Endothelial cell of umbilical vein (primary cell): ENCODE measurements around the gene SORT1. TPM values are rescaled to one million over a fixed set of nuclear protein-coding genes. Genes with fewer than 3 reads are reported as not detected.

ENCODE experiments used
- BruUV-seq: library from RNA; stranded (reverse); fragments of 400-500 nt; replicated peaks from 2 replicates; lab custom pipeline; 2021; lab: Mats Ljungman, UMichigan
- CTCF ChIA-PET: fragments of 300-600, 350-600 bp; sonication (Branson Sonifier 250); formaldehyde crosslinking; loops from one replicate; lab custom pipeline; 2021; ENCODE audit warnings: antibody characterized with exemption, inconsistent platforms; lab: Charles Lee
- POLR2A ChIA-PET: fragments of 300-600, 350-600 bp; sonication (Branson Sonifier 250); formaldehyde crosslinking; loops from one replicate; lab custom pipeline; 2021; ENCODE audit warnings: antibody characterized with exemption, inconsistent platforms; lab: Charles Lee
- DNase-seq: peaks from one replicate; pipeline ENCODE4 v3.0.0-alpha.2; 2011; ENCODE audit warnings: low read depth, low spot score
- FAIRE-seq: peaks from 2 replicates; lab custom pipeline; 2011; peaks lifted over from hg19 to GRCh38; lab: Jason Lieb, UNC
- H2AFZ ChIP-seq: 2 replicates; pipeline ENCODE4 v1.6.0; 2012; ENCODE audit warnings: low read depth, low read length, control low read depth, inconsistent platforms
- H3K27ac ChIP-seq: 2 replicates; pipeline ENCODE4 v1.5.1; 2011; ENCODE audit warnings: low read depth, mild to moderate bottlenecking, control low read depth, low read length, moderate library complexity; ENCODE audit not compliant: insufficient read depth
- H3K27me3 ChIP-seq, 2 experiments: 2 replicates each; pipeline versions ENCODE4 v1.6.0 to v1.6.1; 2011; ENCODE audit warnings: low read length in 2 of 2, mixed read lengths in 1 of 2; ENCODE audit not compliant: control insufficient read depth in 2 of 2, insufficient read depth in 2 of 2
- H3K36me3 ChIP-seq, 2 experiments: 2 replicates in 1 of 2; 3 replicates in 1 of 2; pipeline ENCODE4 v1.5.1; 2011; ENCODE audit warnings: low read length in 2 of 2, mild to moderate bottlenecking in 1 of 2, moderate library complexity in 1 of 2; ENCODE audit not compliant: control insufficient read depth in 2 of 2, insufficient read depth in 2 of 2; ENCODE audit errors: extremely low read depth in 1 of 2
- H3K4me1 ChIP-seq: 3 replicates; pipeline ENCODE4 v1.5.1; 2011; ENCODE audit warnings: mild to moderate bottlenecking, low read length; ENCODE audit not compliant: control insufficient read depth, insufficient read depth; ENCODE audit errors: extremely low read depth
- H3K4me2 ChIP-seq: 2 replicates; pipeline ENCODE4 v1.6.1; 2011; ENCODE audit warnings: low read length, control low read depth, mixed read lengths; ENCODE audit not compliant: insufficient read depth
- H3K4me3 ChIP-seq, 3 experiments: fragments of 200-600 bp in 1 of 3; sonication (generic), shearing (Covaris generic) in 1 of 3; replicated peaks in 1 of 3; 2 replicates each; pipeline ENCODE4 v1.5.1; 2011 to 2016; ENCODE audit warnings: control low read depth in 3 of 3, low read length in 3 of 3, mild to moderate bottlenecking in 2 of 3, inconsistent platforms in 1 of 3, low read depth in 1 of 3, moderate library complexity in 1 of 3; ENCODE audit not compliant: insufficient read depth in 1 of 3
- H3K79me2 ChIP-seq: 2 replicates; pipeline ENCODE4 v1.6.0; 2012; ENCODE audit warnings: low read length, inconsistent platforms; ENCODE audit not compliant: control insufficient read depth, insufficient read depth
- H3K9ac ChIP-seq: replicated peaks from 2 replicates; pipeline ENCODE3; 2011; ENCODE audit warnings: low read length, control low read depth; ENCODE audit not compliant: insufficient read depth; ENCODE audit errors: extremely low read depth
- H3K9me1 ChIP-seq: replicated peaks from 3 replicates; pipeline ENCODE4 v1.6.0; 2011; ENCODE audit warnings: mild to moderate bottlenecking, low read length; ENCODE audit not compliant: control insufficient read depth, insufficient read depth; ENCODE audit errors: extremely low read depth
- H3K9me3 ChIP-seq: replicated peaks from 2 replicates; pipeline ENCODE4 v1.5.1; 2012; ENCODE audit warnings: low read length, inconsistent platforms; ENCODE audit not compliant: control insufficient read depth, insufficient read depth
- H4K20me1 ChIP-seq: replicated peaks from 2 replicates; pipeline ENCODE3; 2011; ENCODE audit warnings: mild to moderate bottlenecking, low read length; ENCODE audit not compliant: control insufficient read depth, insufficient read depth; ENCODE audit errors: extremely low read depth
- CTCF ChIP-seq, 2 donors: IDR thresholded peaks; 1 replicate in 1 of 2; 2 replicates in 1 of 2; pipeline ENCODE4 v1.5.1; 2011; ENCODE audit warnings: low read length in 2 of 2, mild to moderate bottlenecking in 2 of 2, moderate library complexity in 2 of 2, control low read depth in 1 of 2, inconsistent platforms in 1 of 2, low read depth in 1 of 2; ENCODE audit not compliant: insufficient read depth in 1 of 2; ENCODE audit errors: extremely low read depth in 1 of 2
- EZH2 ChIP-seq: IDR thresholded peaks from 2 replicates; pipeline ENCODE4 v1.6.1; 2012; ENCODE audit warnings: borderline replicate concordance, low read depth, mild to moderate bottlenecking, moderate library complexity, low read length, inconsistent platforms; ENCODE audit not compliant: severe bottlenecking
- FOS ChIP-seq: IDR thresholded peaks from 2 replicates; pipeline ENCODE4 v1.6.1; 2011; ENCODE audit warnings: mild to moderate bottlenecking, low read length, moderate library complexity, borderline replicate concordance; ENCODE audit not compliant: insufficient read depth
- GATA2 ChIP-seq: IDR thresholded peaks from 2 replicates; pipeline ENCODE4 v1.7.0; 2011; ENCODE audit warnings: low read depth, mild to moderate bottlenecking, moderate library complexity, mixed read lengths, low read length; ENCODE audit not compliant: insufficient read length, insufficient read depth
- JUN ChIP-seq: IDR thresholded peaks from 2 replicates; pipeline ENCODE4 v1.6.1; 2011; ENCODE audit warnings: borderline replicate concordance, low read depth; ENCODE audit not compliant: insufficient read length, insufficient read depth
- MAX ChIP-seq: IDR thresholded peaks from 2 replicates; pipeline ENCODE4 v1.6.1; 2011; ENCODE audit not compliant: insufficient read depth, insufficient read length
- MYC ChIP-seq: IDR thresholded peaks from one replicate; pipeline ENCODE4 v1.6.1; 2011; ENCODE audit warnings: mild to moderate bottlenecking, low read depth, low read length
- POLR2A ChIP-seq: IDR thresholded peaks from 2 replicates; pipeline ENCODE4 v1.6.1; 2012; ENCODE audit warnings: low read depth, mild to moderate bottlenecking, control low read depth, low read length
- POLR2AphosphoS5 ChIP-seq: IDR thresholded peaks from 2 replicates; pipeline ENCODE4 v1.6.1; 2012; ENCODE audit warnings: low read depth, mild to moderate bottlenecking, control low read depth, low read length, moderate library complexity; ENCODE audit not compliant: insufficient read depth
- dilution Hi-C: fragments of 300-500 bp; cut with MboI; formaldehyde crosslinking; loops from one replicate; pipeline ENCODE4 v1.15.0; 2019; ENCODE audit warnings: low sequenced_read_pairs; ENCODE audit not compliant: extremely low pct_ligation_motif_present
- intact Hi-C: fragments of 100-400 bp; cut with micrococcal nuclease; formaldehyde crosslinking; loops from one replicate; pipeline ENCODE4 v1.10.0; 2022
- polyA plus RNA-seq, 4 experiments: library from polyadenylated mRNA; depleted of rRNA in 3 of 4; stranded (reverse) in 3 of 4; unstranded in 1 of 4; fragments of >200 nt; gene quantifications; 2 replicates each; pipeline versions ENCODE4 v1.2.1 to v1.2.3, GENCODE V29; 2011 to 2012; ENCODE audit warnings: missing spikeins in 1 of 4
- total RNA-seq: library from RNA; stranded (reverse); gene quantifications from 2 replicates; pipeline ENCODE4 v1.2.3, GENCODE V29; 2021

Gene SORT1
- total and polyA plus RNA-seq, 2 donors (not counting 3 experiments of a cell fraction or from before 2014, with no cell fraction given) = 6.8 to 17.8 TPM

- POLR2A ChIA-PET = interaction anchor here (0.8 kb wide), 1 partner anchor 115 kb away, joined by 3 read pairs; the partner anchor contains the start of gene SORT1
- H3K79me2 ChIP-seq = peaks cover 16% of the 10 kb centered on the region
- dilution Hi-C loops = no loop called here
These were observed 114.6 kb downstream of the SORT1 start, which contains the start of gene PSRC1 for GRCh38 chr1:109282952-109283747. Gene PSRC1, minus strand, starts transcription at chr1:109283145.

More at GRCh38 chr1:109282952-109283747, 114.6 kb downstream of the SORT1 start, which contains the start of gene PSRC1:
- Histone ChIP-seq H3K4me1 (peaks cover 22% of the 10 kb centered on the region), H3K36me3 (no peaks in the 10 kb centered on the region), H3K9ac (peak within 1 kb of the TSS; percentile 46), H3K27ac (peak within 1 kb of the TSS; percentile 22), H4K20me1 (no peaks in the 10 kb centered on the region), H2AFZ (peak within 1 kb of the TSS; percentile 100), H3K27me3 (no peaks in the 10 kb centered on the region), H3K9me1 (no peaks in the 10 kb centered on the region), H3K4me3 (peak within 1 kb of the TSS; percentile 61 to 81 (median 71)), H3K9me3 (no peaks in the 10 kb centered on the region), H3K4me2 (peak within 1 kb of the TSS; percentile 99)
- FAIRE-seq (peak; percentile 90), DNase-seq (peak; percentile 96)
- TF ChIP-seq CTCF (IDR thresholded peaks at IDR 0.05; ENCODE audit: extremely low read depth in 1 of 2, insufficient read depth in 1 of 2, low read depth in 1 of 2, low read length in 2 of 2) = peak; percentile 20 to 63
- no peak for TF ChIP-seq JUN
- TF ChIP-seq MAX = no peak
- no peak for TF ChIP-seq POLR2A
- TF ChIP-seq POLR2AphosphoS5 = peak; percentile 47
- TF ChIP-seq EZH2 = no peak
- no peak for TF ChIP-seq GATA2
- TF ChIP-seq MYC = peak; percentile 30
- no peak for TF ChIP-seq FOS
- BruUV-seq = TSS peak; percentile 14
- CTCF ChIA-PET = interaction anchor here (0.6 to 3.7 kb wide), 10 partner anchors 9 to 250 kb away, joined by 3 to 57 read pairs (median 3); partner anchors contain the start of gene SORT1
- intact Hi-C loops = loop anchor here (1.0 kb wide), 2 partner anchors 39 to 114 kb away; partner anchors contain the start of gene SORT1
